ENCODE data around the gene ERVV-1. TPM values are rescaled to one million over a fixed set of nuclear protein-coding genes. Genes with fewer than 3 reads are reported as not detected.

ERVV-1 gene
- total RNA-seq, 2 experiments from 2014 or later: not detected

- H3K27ac ChIP-seq (ENCODE audit: low read depth, low read length, poor library complexity, severe bottlenecking): no peak overlapping the region
- POLR2A ChIA-PET: no interaction called here
- H3K4me1 ChIP-seq (ENCODE audit: insufficient read depth, low read length, poor library complexity, severe bottlenecking): no peaks in the 10 kb centered on the region
- no peaks in the 10 kb centered on the region for H3K9me2 ChIP-seq (ENCODE audit: insufficient read depth, low read length)
- CTCF ChIA-PET (ENCODE audit: unreplicated experiment): no interaction called here
- no peaks in the 10 kb centered on the region for H3K9me3 ChIP-seq (ENCODE audit: low read length)
- no peak overlapping the region for H3K4me3 ChIP-seq (ENCODE audit: low read depth, low read length, poor library complexity, severe bottlenecking)
- H2AFZ ChIP-seq (ENCODE audit: low read length): no peak overlapping the region
- no peaks in the 10 kb centered on the region for H3K36me3 ChIP-seq (ENCODE audit: insufficient read depth, low read length)
- TF ChIP-seq CTCF (conservative IDR thresholded peaks at IDR 0.05; ENCODE audit: low read length) (no peak), EZH2phosphoT487 (IDR thresholded peaks at IDR 0.05; ENCODE audit: borderline replicate concordance, low read depth, low read length) (no peak)
- H4K20me1 ChIP-seq (ENCODE audit: insufficient read depth, low read length): no peaks in the 10 kb centered on the region
- intact Hi-C loops (cut with micrococcal nuclease; ENCODE audit: unreplicated experiment): no loop called here
- H3K79me2 ChIP-seq (ENCODE audit: insufficient read depth, low read depth, low read length): no peaks in the 10 kb centered on the region
- BruUV-seq (replicated peaks): no TSS peak
- no peak overlapping the region for H3K4me2 ChIP-seq (ENCODE audit: low read length)
- no peak for DNase-seq (ENCODE audit: low spot score)
Observed at GRCh38 chr19:53002479-53002878, 11.2 kb upstream of the ERVV-1 start.

GRCh38 chr19:53004242-53004641 is 9.5 kb upstream of the ERVV-1 start:
- H3K9me3 ChIP-seq (ENCODE audit: low read length): no peaks in the 10 kb centered on the region
- H3K9me2 ChIP-seq (ENCODE audit: insufficient read depth, low read length): no peaks in the 10 kb centered on the region
- TF ChIP-seq EZH2phosphoT487 (IDR thresholded peaks at IDR 0.05; ENCODE audit: borderline replicate concordance, low read depth, low read length) (no peak), CTCF (conservative IDR thresholded peaks at IDR 0.05; ENCODE audit: low read length) (no peak)
- H4K20me1 ChIP-seq (ENCODE audit: insufficient read depth, low read length): no peaks in the 10 kb centered on the region
- H3K4me3 ChIP-seq (ENCODE audit: low read depth, low read length, poor library complexity, severe bottlenecking): no peak overlapping the region
- no peaks in the 10 kb centered on the region for H3K4me1 ChIP-seq (ENCODE audit: insufficient read depth, low read length, poor library complexity, severe bottlenecking)
- POLR2A ChIA-PET: no interaction called here
- DNase-seq (ENCODE audit: low spot score): no peak
- CTCF ChIA-PET (ENCODE audit: unreplicated experiment): no interaction called here
- H3K79me2 ChIP-seq (ENCODE audit: insufficient read depth, low read depth, low read length): no peaks in the 10 kb centered on the region
- H3K4me2 ChIP-seq (ENCODE audit: low read length): no peak overlapping the region
- no peak overlapping the region for H2AFZ ChIP-seq (ENCODE audit: low read length)
- no peaks in the 10 kb centered on the region for H3K36me3 ChIP-seq (ENCODE audit: insufficient read depth, low read length)
- no peak overlapping the region for H3K27ac ChIP-seq (ENCODE audit: low read depth, low read length, poor library complexity, severe bottlenecking)
- BruUV-seq (replicated peaks): no TSS peak
- intact Hi-C loops (cut with micrococcal nuclease; ENCODE audit: unreplicated experiment): no loop called here

GRCh38 chr19:53007200-53007599 is 6.5 kb upstream of the ERVV-1 start:
- no peaks in the 10 kb centered on the region for H3K9me3 ChIP-seq (ENCODE audit: low read length)
- no peak for DNase-seq (ENCODE audit: low spot score)
- H3K79me2 ChIP-seq (ENCODE audit: insufficient read depth, low read depth, low read length): no peaks in the 10 kb centered on the region
- H3K9me2 ChIP-seq (ENCODE audit: insufficient read depth, low read length): no peaks in the 10 kb centered on the region
- CTCF ChIA-PET (ENCODE audit: unreplicated experiment): no interaction called here
- H3K4me3 ChIP-seq (ENCODE audit: low read depth, low read length, poor library complexity, severe bottlenecking): no peak overlapping the region
- no peaks in the 10 kb centered on the region for H4K20me1 ChIP-seq (ENCODE audit: insufficient read depth, low read length)
- no peak overlapping the region for H2AFZ ChIP-seq (ENCODE audit: low read length)
- H3K36me3 ChIP-seq (ENCODE audit: insufficient read depth, low read length): no peaks in the 10 kb centered on the region
- no peak overlapping the region for H3K4me2 ChIP-seq (ENCODE audit: low read length)
- intact Hi-C loops (cut with micrococcal nuclease; ENCODE audit: unreplicated experiment): no loop called here
- no peak for TF ChIP-seq CTCF (conservative IDR thresholded peaks at IDR 0.05; ENCODE audit: low read length)
- no peak for TF ChIP-seq EZH2phosphoT487 (IDR thresholded peaks at IDR 0.05; ENCODE audit: borderline replicate concordance, low read depth, low read length)
- POLR2A ChIA-PET: interaction anchor here (0.6 kb wide), 1 partner anchor 1035 kb away, joined by 6 read pairs; no protein-coding TSS in a partner anchor
- no peak overlapping the region for H3K27ac ChIP-seq (ENCODE audit: low read depth, low read length, poor library complexity, severe bottlenecking)
- H3K4me1 ChIP-seq (ENCODE audit: insufficient read depth, low read length, poor library complexity, severe bottlenecking): no peaks in the 10 kb centered on the region
- no TSS peak for BruUV-seq (replicated peaks)
